ENCODE measurements around the gene GRIK2.

The GRIK2 gene

GRCh38 chr6:101462576-101462975 lies 69.1 kb downstream of the GRIK2 start:
- DNase-seq = no peak

GRCh38 chr6:101465863-101466262 lies 72.4 kb downstream of the GRIK2 start:
- DNase-seq = no peak

GRCh38 chr6:101477436-101477835 lies 83.9 kb downstream of the GRIK2 start:
- DNase-seq = no peak

GRCh38 chr6:101478891-101479290 lies 85.4 kb downstream of the GRIK2 start:
- DNase-seq = no peak

- DNase-seq = no peak
Measured at GRCh38 chr6:101482606-101483005, 89.1 kb downstream of the GRIK2 start.

- no peak for DNase-seq
Measured at GRCh38 chr6:101484781-101485180, 91.3 kb downstream of the GRIK2 start.

GRCh38 chr6:101486124-101486523 lies 92.6 kb downstream of the GRIK2 start:
- DNase-seq = no peak

- DNase-seq = no peak
Measured at GRCh38 chr6:101486726-101487125, 93.2 kb downstream of the GRIK2 start.

GRCh38 chr6:101489456-101489855 lies 95.9 kb downstream of the GRIK2 start:
- DNase-seq = no peak

- no peak for DNase-seq
Measured at GRCh38 chr6:101490857-101491256, 97.3 kb downstream of the GRIK2 start.

- no peak for DNase-seq
Measured at GRCh38 chr6:101502818-101503217, 109.3 kb downstream of the GRIK2 start.

- DNase-seq = no peak
Measured at GRCh38 chr6:101509536-101509935, 116.0 kb downstream of the GRIK2 start.

GRCh38 chr6:101513181-101513580 lies 119.7 kb downstream of the GRIK2 start:
- DNase-seq = no peak

- no peak for DNase-seq
Measured at GRCh38 chr6:101516578-101516977, 123.1 kb downstream of the GRIK2 start.

GRCh38 chr6:101517632-101518031 lies 124.1 kb downstream of the GRIK2 start:
- no peak for DNase-seq

GRCh38 chr6:101522254-101522653 lies 128.7 kb downstream of the GRIK2 start:
- DNase-seq = no peak

GRCh38 chr6:101527467-101527866 lies 134.0 kb downstream of the GRIK2 start:
- no peak for DNase-seq

GRCh38 chr6:101528801-101529200 lies 135.3 kb downstream of the GRIK2 start:
- DNase-seq = no peak

- no peak for DNase-seq
Measured at GRCh38 chr6:101531538-101531937, 138.0 kb downstream of the GRIK2 start.

- DNase-seq = no peak
Measured at GRCh38 chr6:101534386-101534785, 140.9 kb downstream of the GRIK2 start.

GRCh38 chr6:101534821-101535220 lies 141.3 kb downstream of the GRIK2 start:
- DNase-seq = no peak

GRCh38 chr6:101537753-101538316 lies 144.3 kb downstream of the GRIK2 start:
- DNase-seq = no peak

GRCh38 chr6:101539510-101540245 lies 146.2 kb downstream of the GRIK2 start:
- DNase-seq = no peak

- no peak for DNase-seq
Measured at GRCh38 chr6:101541894-101542293, 148.4 kb downstream of the GRIK2 start.

GRCh38 chr6:101543796-101544195 lies 150.3 kb downstream of the GRIK2 start:
- no peak for DNase-seq

Data from CD4-positive, alpha-beta T cell treated with Interleukin-17A for 1 hour (primary cell).